NCI-H2196 treated with DMSO at 0.1 percent for 48 hours (cell line): ENCODE measurements around the gene ZNF792.
A peak's percentile ranks its signal among the peaks of the same experiment; 100 is the strongest.
"Not testable (repeated sequence)": the region's sequence is repeated elsewhere in the genome, so short reads cannot be mapped to it uniquely, and the experiment has no call there.

Experiments used
- DNase-seq: peaks from one replicate; lab custom pipeline; 2025; ENCODE audit not compliant: unreplicated experiment; lab: John Stamatoyannopoulos, UW

The ZNF792 gene

DNA sequence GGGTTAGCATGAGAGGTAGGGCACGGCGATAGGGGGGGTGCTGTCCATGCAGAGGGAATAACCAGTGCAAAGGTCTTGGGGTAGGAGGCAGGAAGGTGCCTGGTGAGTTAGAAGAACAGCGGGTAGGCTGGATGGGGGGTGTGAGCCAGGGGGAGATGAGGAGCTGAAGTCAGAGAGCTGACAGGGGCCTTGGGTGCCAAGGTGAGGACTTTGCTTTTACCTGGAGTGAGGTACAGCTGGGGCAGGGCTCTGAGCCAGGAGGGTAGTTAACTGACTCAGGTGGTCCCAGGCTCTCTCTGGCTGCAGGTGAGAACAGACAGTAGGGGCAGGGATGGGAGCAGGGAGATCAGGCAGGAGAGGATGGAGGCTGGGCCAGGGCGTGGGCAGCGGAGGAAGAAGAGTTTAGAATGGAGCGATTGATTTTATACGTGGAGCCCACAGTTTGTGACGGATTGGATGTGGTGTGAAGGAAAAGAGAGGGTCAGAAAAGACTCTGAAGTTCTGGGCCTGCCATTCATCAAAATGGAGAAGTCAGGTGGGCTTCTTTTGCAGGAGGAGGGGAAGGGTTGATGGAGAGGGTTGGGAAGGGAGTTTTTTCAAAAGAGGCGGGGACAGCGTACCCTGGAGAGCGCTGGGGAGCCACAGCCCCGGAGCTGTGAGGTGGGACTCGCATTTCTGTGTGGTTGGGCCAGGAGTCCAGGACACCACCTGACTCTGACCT, 34.9 kb upstream of the ZNF792 start:
- no peak for DNase-seq

- not testable (repeated sequence) for DNase-seq
Observed at GRCh38 chr19:34998224-34998623, 34.2 kb upstream of the ZNF792 start.

- no peak for DNase-seq
Observed at GRCh38 chr19:34997071-34997617, 33.1 kb upstream of the ZNF792 start.

DNA sequence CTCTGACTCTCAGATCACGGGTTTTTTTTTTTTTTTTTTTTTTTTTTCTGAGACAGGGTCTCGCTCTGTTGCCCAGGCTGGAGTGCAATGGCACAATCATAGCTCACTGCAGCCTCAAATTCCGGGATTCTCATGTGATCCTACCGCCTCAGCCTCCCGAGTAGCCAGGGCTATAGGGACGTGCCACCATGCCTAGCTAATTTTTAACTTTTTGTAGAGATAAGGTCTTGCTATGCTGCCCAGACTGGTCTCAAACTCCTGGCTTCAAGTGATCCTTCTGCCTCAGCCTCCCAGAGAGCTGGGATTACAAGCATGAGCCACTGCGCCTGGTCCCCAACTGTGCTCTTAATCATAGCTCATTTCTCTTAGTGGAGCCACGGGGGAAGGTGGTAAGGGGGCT, 31.5 kb upstream of the ZNF792 start:
- no peak for DNase-seq

- peak; percentile 73 for DNase-seq
Observed at GRCh38 chr19:34994643-34995541, 30.9 kb upstream of the ZNF792 start.

DNA sequence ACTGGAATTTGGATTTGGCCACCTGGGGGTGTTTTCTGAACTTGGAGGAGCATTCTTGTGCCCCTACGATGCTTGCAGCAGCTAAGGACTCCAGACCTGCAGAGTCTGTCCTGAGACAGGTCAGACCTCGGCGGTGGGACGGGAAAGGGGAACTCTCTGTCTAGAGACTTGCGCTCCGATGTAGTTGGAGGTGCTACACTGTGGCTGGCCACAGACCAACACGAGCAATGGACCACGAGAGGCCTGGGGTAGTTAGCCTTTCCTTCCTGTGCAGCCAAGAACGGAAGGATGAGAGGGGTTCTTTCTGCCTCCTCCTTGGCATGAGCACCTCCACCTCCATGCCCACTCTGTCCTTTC, 30.2 kb upstream of the ZNF792 start:
- no peak for DNase-seq

DNA sequence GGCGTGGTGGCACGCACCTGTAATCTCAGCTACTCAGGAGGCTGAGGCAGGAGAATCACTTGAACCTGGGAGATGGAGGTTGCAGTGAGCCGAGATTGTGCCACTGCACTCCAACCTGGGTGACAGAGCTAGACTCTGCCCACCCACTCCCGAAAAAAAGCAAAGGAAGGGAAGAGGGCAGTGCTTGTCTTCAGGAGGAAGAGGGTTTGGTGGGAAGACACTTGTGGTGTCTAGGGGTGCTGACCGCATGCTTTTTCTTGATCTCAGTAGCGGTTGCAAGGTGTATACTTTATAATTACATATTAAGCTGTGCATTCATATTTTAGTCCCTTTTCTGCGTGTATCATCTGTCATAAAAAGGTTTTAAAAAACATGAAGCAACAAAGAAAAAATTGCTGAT, 28.6 kb upstream of the ZNF792 start:
- not testable (repeated sequence) for DNase-seq

DNA sequence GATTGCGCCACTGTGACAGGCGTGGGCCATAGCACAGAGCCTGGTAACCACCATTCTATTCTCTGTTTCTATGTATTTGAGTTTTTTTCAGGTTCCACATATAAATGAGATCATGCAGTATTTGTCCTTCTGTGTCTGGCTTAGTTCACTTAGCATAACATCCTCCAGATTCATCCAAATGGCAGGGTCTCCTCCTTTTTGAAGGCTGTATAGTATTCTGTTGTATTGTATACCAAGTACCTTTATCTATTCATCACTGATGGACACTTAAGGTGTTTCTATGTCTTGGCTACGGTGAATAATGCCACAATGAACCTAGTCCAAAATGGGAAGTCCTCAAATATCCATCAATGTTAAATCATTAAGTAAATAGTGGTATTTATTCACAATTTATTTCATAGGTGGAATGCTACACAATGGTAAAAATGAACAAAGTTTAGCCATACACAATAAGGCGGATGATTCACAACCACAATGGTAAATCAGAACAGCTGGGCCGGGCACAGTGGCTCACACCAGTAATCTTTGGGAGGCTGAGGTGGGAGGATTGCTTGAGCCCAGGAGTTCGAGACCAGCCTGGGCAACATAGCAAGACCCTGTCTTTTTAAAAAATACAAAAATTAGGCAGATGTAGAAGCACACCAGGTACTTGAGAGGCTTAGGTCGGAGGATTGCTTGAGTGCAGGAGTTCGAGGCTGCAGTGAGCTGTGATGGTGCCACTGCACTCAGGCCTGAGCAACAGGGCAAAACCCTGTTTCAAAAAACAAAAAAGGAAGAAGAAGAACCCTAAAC, 27.7 kb upstream of the ZNF792 start:
- DNase-seq, result no peak

DNA sequence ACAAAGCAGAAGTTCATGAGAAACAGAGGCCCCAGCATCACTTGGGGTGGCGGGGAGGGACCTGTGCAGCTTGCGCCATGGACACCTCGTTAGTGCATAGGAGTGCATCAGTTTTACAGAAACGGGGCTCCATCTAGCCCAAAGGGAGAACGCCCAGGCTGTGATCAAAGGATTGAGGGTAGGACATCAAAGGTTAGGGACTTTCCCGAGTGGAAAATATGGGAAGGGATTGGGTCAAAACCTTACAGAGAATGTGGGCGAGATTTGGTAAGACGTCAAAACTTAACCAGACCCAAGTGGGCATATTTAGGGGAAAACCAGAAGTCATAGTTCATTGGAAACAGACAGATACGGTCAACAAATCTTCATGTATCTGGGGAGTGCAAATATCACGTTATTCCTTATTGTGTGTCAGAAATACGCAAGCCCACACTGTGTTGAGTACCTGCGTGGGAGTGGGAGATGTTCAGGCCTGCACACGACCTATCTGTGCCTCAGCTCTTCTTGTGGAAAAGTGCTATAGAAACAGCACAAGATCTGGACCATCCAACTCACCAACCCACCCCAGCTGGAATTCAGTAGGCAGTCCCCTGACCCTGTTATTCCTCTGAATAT, 26.7 kb upstream of the ZNF792 start:
- no peak for DNase-seq

DNA sequence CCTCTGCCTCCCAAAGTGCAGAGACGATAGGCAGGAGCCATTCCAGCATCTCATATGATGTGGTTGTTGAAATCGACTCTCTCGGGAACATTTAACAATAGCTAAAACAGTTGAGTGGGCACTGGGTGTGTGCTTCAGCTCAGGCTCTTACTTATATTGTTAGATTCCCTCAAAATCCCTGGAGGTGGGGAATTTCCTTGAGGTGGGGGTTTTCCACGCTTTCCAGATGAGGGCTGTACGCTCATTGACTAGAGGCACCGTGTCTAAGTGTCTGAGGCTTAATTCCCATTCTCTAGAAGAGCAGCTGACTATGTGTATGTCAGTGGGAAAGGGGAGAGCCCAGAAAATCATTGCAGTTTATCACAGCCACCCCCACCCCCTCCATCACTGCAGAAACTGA, 25.3 kb upstream of the ZNF792 start:
- DNase-seq, result no peak

DNA sequence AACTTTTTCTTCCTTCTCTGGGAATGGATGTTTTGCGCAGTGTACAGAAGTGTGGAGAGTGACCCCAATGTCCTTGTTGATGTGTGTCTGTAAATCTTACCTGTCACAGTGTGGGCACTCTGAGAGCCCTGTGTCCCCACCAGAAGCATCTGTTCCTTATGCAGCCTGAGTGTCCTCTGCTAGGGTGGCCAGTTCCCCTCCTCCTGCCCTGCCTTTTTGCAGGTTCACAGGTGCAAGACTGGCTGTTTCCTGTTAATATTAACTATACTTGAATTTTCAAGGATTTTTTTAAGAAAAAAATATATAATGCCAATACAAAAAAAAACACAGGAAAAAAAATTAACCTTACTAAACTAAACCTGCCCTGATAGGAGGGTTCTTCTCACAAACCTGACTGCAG, 24.1 kb upstream of the ZNF792 start:
- no peak for DNase-seq

- no peak for DNase-seq
Observed at GRCh38 chr19:34985249-34986022, 21.4 kb upstream of the ZNF792 start.

GRCh38 chr19:34984287-34984686, 20.3 kb upstream of the ZNF792 start:
- DNase-seq, result no peak

DNA sequence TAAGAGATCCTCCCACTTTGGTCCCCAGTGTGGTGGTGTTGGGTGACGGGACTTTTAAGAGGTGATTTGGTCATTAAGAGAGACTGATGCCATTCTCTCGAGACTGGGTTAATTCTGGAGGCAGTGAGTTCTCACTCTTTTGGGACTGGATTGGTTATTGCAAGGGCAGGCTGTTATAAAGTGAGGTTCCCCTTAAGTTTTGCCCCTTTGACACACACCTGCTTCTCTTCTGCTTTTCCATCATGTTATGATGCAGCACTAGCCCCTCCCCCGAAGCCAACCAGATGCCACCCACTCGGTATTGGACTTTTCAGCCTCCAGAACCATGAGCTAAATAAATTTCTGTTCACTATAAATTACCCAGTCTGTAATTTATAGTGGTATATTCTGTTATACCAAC, 19.8 kb upstream of the ZNF792 start:
- DNase-seq, result no peak

- no peak for DNase-seq
Observed at GRCh38 chr19:34982275-34982674, 18.2 kb upstream of the ZNF792 start.

DNA sequence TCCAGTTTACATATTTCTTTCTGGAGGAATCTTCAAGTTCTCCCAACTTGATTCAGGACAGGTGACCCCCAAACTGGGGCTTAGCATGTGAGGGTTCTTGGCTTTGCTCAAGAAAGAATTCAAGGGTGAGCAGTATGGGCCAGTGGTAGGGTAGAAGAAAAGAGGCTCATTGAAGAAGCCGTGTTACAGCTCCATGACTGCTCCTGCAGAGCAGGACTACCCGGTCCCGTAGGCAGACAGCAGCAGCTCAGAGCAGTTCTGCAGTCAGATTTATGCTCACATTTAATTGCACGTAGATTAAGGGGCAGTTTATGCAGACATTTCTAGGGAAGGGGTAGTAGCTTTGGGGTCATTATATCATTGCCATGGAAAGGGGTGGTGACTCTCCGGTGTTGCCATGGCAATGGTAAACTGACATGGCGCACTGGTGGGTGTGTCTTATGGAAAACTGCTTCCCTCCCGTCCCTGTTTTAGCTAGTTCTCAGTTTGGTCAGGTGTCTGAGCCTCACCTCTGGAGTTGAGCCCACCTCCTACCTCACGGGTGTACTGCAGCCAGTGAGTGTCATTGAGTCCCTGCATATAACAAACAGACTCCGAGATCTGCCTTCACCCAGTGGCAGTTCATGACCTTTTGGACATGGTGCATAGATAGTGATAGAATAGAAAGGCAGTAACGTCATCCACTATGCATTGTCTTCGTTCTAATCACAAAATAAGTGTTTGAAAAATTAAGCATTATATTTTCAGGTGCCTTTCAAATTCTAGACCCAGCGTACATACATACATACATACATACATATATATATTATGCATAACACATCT, 16.0 kb upstream of the ZNF792 start:
- no peak for DNase-seq

GRCh38 chr19:34976611-34977010, 12.6 kb upstream of the ZNF792 start:
- no peak for DNase-seq

- DNase-seq, result no peak
Observed at GRCh38 chr19:34975056-34975455, 11.0 kb upstream of the ZNF792 start.

DNA sequence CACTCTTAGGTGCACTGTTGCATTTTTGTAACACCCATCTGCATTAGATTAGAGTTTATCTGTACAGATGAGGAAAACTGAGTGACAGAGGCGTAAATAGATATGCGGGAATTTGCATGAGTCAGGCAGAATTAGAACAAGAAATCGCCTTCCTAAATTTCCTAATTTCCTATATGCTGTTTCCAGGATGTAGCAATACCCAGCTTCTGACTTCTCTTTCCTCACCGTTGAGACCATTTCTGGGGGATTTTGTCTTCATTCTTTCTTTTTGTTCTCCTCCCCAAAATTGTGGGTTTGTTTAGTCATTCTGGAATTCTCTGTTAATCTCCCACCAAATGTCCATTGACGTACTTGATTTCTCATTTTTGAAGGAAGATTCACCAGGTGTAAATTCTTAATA, 10.6 kb upstream of the ZNF792 start:
- no peak for DNase-seq
